GM20431 (cell line): ENCODE results near the gene KRTAP5-6.

ENCODE experiments used
- in situ Hi-C: fragments of 300-500 bp; cut with MseI, MboI; formaldehyde crosslinking; loops from one replicate; pipeline ENCODE4 v1.15.0; 2020; ENCODE audit warnings: low sequenced_read_pairs; ENCODE audit not compliant: unreplicated experiment

KRTAP5-6 gene

GRCh38 chr11:1743585-1744136, 46.7 kb downstream of the KRTAP5-6 start:
- in situ Hi-C loops = no loop called here

GRCh38 chr11:1744137-1744886, 47.3 kb downstream of the KRTAP5-6 start:
- in situ Hi-C loops = no loop called here

GRCh38 chr11:1744891-1745700, 48.1 kb downstream of the KRTAP5-6 start:
- in situ Hi-C loops = no loop called here

GRCh38 chr11:1745701-1746320, 48.8 kb downstream of the KRTAP5-6 start:
- in situ Hi-C loops = no loop called here

- in situ Hi-C loops = no loop called here
Observed at GRCh38 chr11:1746511-1746931, 49.5 kb downstream of the KRTAP5-6 start.

GRCh38 chr11:1746956-1747752, 50.2 kb downstream of the KRTAP5-6 start:
- in situ Hi-C loops = no loop called here
